ENCODE results near the gene LRRC14B. TPM values are rescaled to one million over a fixed set of nuclear protein-coding genes. Genes with fewer than 3 reads are reported as not detected.

LRRC14B gene
- polyA plus RNA-seq, 1 of the 3 experiments (the other 2 are of a cell fraction): not detected

- no peaks in the 10 kb centered on the region for H3K27me3 ChIP-seq (ENCODE audit: insufficient read depth)
- H4K20me1 ChIP-seq (ENCODE audit: insufficient read depth): peaks cover 56% of the 10 kb centered on the region
- no peak overlapping the region for H3K27ac ChIP-seq (ENCODE audit: low read depth in 2 of 2, low read length in 1 of 2)
- ChIA-PET CTCF (interaction anchor here (1.6 kb wide), 1 partner anchor 18 kb away, joined by 5 read pairs; no protein-coding TSS in a partner anchor), POLR2A (no interaction called here)
- H3K36me3 ChIP-seq (replicated peaks in 1 of 2; ENCODE audit: control insufficient read depth in 1 of 2, insufficient read depth in 2 of 2, low read length in 1 of 2): peaks cover 14 to 24% of the 10 kb centered on the region in 2 experiments
- DNase-seq: no peak
- no peak overlapping the region for H3K9ac ChIP-seq
- TF ChIP-seq POLR2AphosphoS5 (IDR thresholded peaks at IDR 0.05; ENCODE audit: low read depth, low read length) (no peak), FOSL2 (IDR thresholded peaks at IDR 0.05; ENCODE audit: borderline replicate concordance, low read depth) (peak; percentile 62; the same call in 1 of the 2 replicates), JUND (IDR thresholded peaks at IDR 0.05) (0 out of 2 replicates have a peak, but pooled peaks have one; percentile 24), GABPA (IDR thresholded peaks at IDR 0.05; ENCODE audit: low read depth) (no peak), TCF12 (IDR thresholded peaks at IDR 0.05) (peak; percentile 34; the same call in 1 of the 2 replicates), NFIC (IDR thresholded peaks at IDR 0.05; ENCODE audit: borderline replicate concordance) (peak; percentile 33; the same call in 1 of the 2 replicates), ELF1 (IDR thresholded peaks at IDR 0.05) (no peak)
- peaks cover 55% of the 10 kb centered on the region for H3K79me2 ChIP-seq (ENCODE audit: insufficient read depth)
- H3K9me2 ChIP-seq: no peaks in the 10 kb centered on the region
- H3F3A ChIP-seq (replicated peaks; ENCODE audit: insufficient read depth): peaks cover 5% of the 10 kb centered on the region
- 77% methylated on average over 8 of the region's 11 CpGs for WGBS (ENCODE audit: low lambda C conversion rate)
- no peak overlapping the region for H3K4me3 ChIP-seq (ENCODE audit: low read depth in 2 of 2, low read length in 1 of 2)
- no peaks in the 10 kb centered on the region for H3K9me3 ChIP-seq
- no peak overlapping the region for H3K4me2 ChIP-seq
- peaks cover 0 to 4% of the 10 kb centered on the region in 2 experiments; a peak in 1 of 4 replicates for H3K4me1 ChIP-seq (ENCODE audit: control insufficient read depth in 1 of 2, insufficient read depth in 2 of 2, low read depth in 1 of 2, low read length in 1 of 2)
- H2AFZ ChIP-seq (ENCODE audit: low read depth): no peak overlapping the region
These were observed 15.1 kb downstream of the LRRC14B start for GRCh38 chr5:206406-206805.

GRCh38 chr5:206927-207536, 15.7 kb downstream of the LRRC14B start:
- TF ChIP-seq YY1 (IDR thresholded peaks at IDR 0.05; ENCODE audit: low read depth): no peak
- TF ChIP-seq MXI1 (IDR thresholded peaks at IDR 0.05; ENCODE audit: low read depth, low read length): no peak
- TF ChIP-seq FOXJ3 (CRISPR knock-in tag; IDR thresholded peaks at IDR 0.05): no peak
- TF ChIP-seq EZH2phosphoT487 (IDR thresholded peaks at IDR 0.05; ENCODE audit: borderline replicate concordance, low read depth): no peak
- TF ChIP-seq NFIC (IDR thresholded peaks at IDR 0.05; ENCODE audit: borderline replicate concordance): no peak
- TF ChIP-seq TCF12 (IDR thresholded peaks at IDR 0.05): no peak
- TF ChIP-seq IRF3 (IDR thresholded peaks at IDR 0.05; ENCODE audit: low read depth, low read length): no peak
- no peak for TF ChIP-seq RCOR1 (IDR thresholded peaks at IDR 0.05; ENCODE audit: low read length)
- TF ChIP-seq, protein P1, sequence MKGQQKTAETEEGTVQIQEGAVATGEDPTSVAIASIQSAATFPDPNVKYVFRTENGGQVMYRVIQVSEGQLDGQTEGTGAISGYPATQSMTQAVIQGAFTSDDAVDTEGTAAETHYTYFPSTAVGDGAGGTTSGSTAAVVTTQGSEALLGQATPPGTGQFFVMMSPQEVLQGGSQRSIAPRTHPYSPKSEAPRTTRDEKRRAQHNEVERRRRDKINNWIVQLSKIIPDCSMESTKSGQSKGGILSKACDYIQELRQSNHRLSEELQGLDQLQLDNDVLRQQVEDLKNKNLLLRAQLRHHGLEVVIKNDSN (IDR thresholded peaks at IDR 0.05; ENCODE audit: borderline replicate concordance, low read depth): no peak
- no peak for TF ChIP-seq REST (IDR thresholded peaks at IDR 0.05; ENCODE audit: low read depth, low read length)
- no peak for TF ChIP-seq TEAD4 (IDR thresholded peaks at IDR 0.05; ENCODE audit: borderline replicate concordance, insufficient read depth)
- TF ChIP-seq FOSL2 (IDR thresholded peaks at IDR 0.05; ENCODE audit: borderline replicate concordance, low read depth): no peak
- TF ChIP-seq JUND (IDR thresholded peaks at IDR 0.05): no peak
- TF ChIP-seq, protein P2, sequence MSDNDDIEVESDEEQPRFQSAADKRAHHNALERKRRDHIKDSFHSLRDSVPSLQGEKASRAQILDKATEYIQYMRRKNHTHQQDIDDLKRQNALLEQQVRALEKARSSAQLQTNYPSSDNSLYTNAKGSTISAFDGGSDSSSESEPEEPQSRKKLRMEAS (IDR thresholded peaks at IDR 0.05; ENCODE audit: low read depth): no peak
- TF ChIP-seq RFX5 (IDR thresholded peaks at IDR 0.05; ENCODE audit: low read length): no peak
- TF ChIP-seq, protein P3, sequence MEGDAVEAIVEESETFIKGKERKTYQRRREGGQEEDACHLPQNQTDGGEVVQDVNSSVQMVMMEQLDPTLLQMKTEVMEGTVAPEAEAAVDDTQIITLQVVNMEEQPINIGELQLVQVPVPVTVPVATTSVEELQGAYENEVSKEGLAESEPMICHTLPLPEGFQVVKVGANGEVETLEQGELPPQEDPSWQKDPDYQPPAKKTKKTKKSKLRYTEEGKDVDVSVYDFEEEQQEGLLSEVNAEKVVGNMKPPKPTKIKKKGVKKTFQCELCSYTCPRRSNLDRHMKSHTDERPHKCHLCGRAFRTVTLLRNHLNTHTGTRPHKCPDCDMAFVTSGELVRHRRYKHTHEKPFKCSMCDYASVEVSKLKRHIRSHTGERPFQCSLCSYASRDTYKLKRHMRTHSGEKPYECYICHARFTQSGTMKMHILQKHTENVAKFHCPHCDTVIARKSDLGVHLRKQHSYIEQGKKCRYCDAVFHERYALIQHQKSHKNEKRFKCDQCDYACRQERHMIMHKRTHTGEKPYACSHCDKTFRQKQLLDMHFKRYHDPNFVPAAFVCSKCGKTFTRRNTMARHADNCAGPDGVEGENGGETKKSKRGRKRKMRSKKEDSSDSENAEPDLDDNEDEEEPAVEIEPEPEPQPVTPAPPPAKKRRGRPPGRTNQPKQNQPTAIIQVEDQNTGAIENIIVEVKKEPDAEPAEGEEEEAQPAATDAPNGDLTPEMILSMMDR (IDR thresholded peaks at IDR 0.05): no peak
- no peak for TF ChIP-seq SIN3A (IDR thresholded peaks at IDR 0.05; ENCODE audit: borderline replicate concordance, low read depth, low read length)
- WGBS (ENCODE audit: low lambda C conversion rate): 92% methylated on average over 8 of the region's 8 CpGs
- no peak overlapping the region for H3K4me2 ChIP-seq
- H3K9me3 ChIP-seq: no peaks in the 10 kb centered on the region
- no peak overlapping the region for H3K4me3 ChIP-seq (ENCODE audit: low read depth in 2 of 2, low read length in 1 of 2)
- H3K79me2 ChIP-seq (ENCODE audit: insufficient read depth): peaks cover 49% of the 10 kb centered on the region
- H4K20me1 ChIP-seq (ENCODE audit: insufficient read depth): peaks cover 56% of the 10 kb centered on the region
- H3K9me2 ChIP-seq: no peaks in the 10 kb centered on the region
- peaks cover 5% of the 10 kb centered on the region for H3F3A ChIP-seq (replicated peaks; ENCODE audit: insufficient read depth)
- H3K9ac ChIP-seq: no peak overlapping the region
- H3K36me3 ChIP-seq (replicated peaks in 1 of 2; ENCODE audit: control insufficient read depth in 1 of 2, insufficient read depth in 2 of 2, low read length in 1 of 2): peaks cover 14 to 24% of the 10 kb centered on the region in 2 experiments
- no peak overlapping the region for H3K27ac ChIP-seq (ENCODE audit: low read depth in 2 of 2, low read length in 1 of 2)
- CTCF ChIA-PET: no interaction called here
- H3K4me1 ChIP-seq (ENCODE audit: control insufficient read depth in 1 of 2, insufficient read depth in 2 of 2, low read depth in 1 of 2, low read length in 1 of 2): peaks cover 0 to 4% of the 10 kb centered on the region in 2 experiments; a peak in 1 of 4 replicates
- no peak for DNase-seq
- no peaks in the 10 kb centered on the region for H3K27me3 ChIP-seq (ENCODE audit: insufficient read depth)
- POLR2A ChIA-PET: no interaction called here
- H2AFZ ChIP-seq (ENCODE audit: low read depth): no peak overlapping the region
